Mucosa of descending colon (tissue), 3 donors: ENCODE data around the gene CHN2. TPM values are rescaled to one million over a fixed set of nuclear protein-coding genes. Genes with fewer than 3 reads are reported as not detected.

Source experiments
- ATAC-seq: fragments of 200-7000 bp; cut with Tn5 transposase; one replicate; pipeline ENCODE4 v1.9.1; 2020; ENCODE audit warnings: mild to moderate bottlenecking, moderate library complexity
- DNase-seq, 3 donors: peaks; one replicate each; pipeline ENCODE4 v3.0.0-alpha.2; 2020
- H3K36me3 ChIP-seq: fragments of 200-600 bp; one replicate; pipeline ENCODE4 v1.8.0; 2021; ENCODE audit warnings: low read depth, mild to moderate bottlenecking
- H3K4me1 ChIP-seq: fragments of 200-600 bp; one replicate; pipeline ENCODE4 v1.8.0; 2021; ENCODE audit warnings: low read depth, mild to moderate bottlenecking
- H3K4me3 ChIP-seq: fragments of 200-600 bp; one replicate; pipeline ENCODE4 v1.8.0; 2021; ENCODE audit warnings: mild to moderate bottlenecking
- H3K9me3 ChIP-seq: fragments of 200-600 bp; one replicate; pipeline ENCODE4 v1.8.0; 2021; ENCODE audit warnings: mild to moderate bottlenecking
- intact Hi-C, 2 donors: fragments of 100-400 bp; cut with DNase I in 1 of 2; cut with micrococcal nuclease in 1 of 2; formaldehyde crosslinking; loops; one replicate each; pipeline versions ENCODE4 v1.11.0 to v1.11.1; 2022; cut with DNase I, micrococcal nuclease
- total RNA-seq, 3 donors: library from RNA; stranded (reverse); fragmentation: NEBNext Ultra II Directional in 2 of 3; extraction: Animal tissue kit (Norgen Biotek cat#: 25700) in 2 of 3; gene quantifications; one replicate each; pipeline versions ENCODE4 v1.2.1 to v1.2.4, GENCODE V29; 2021 to 2023
- TF ChIP-seq, protein P1 (sequence below): fragments of 200-600 bp; IDR thresholded peaks from one replicate; pipeline ENCODE4 v1.8.0; 2022; ENCODE audit warnings: antibody characterized with exemption, mild to moderate bottlenecking
- donor health status: DM: no; HTN: no; CAD: no; lungs with moderate emphysema.
- donor health status: DM: no; HTN: no; CAD: no.
- donor health status: DM: no; HTN: yes; CAD: no.

Gene CHN2
- total RNA-seq, 3 donors from 2014 or later, result 18.7 to 41.5 (median 27.6) TPM

DNA sequence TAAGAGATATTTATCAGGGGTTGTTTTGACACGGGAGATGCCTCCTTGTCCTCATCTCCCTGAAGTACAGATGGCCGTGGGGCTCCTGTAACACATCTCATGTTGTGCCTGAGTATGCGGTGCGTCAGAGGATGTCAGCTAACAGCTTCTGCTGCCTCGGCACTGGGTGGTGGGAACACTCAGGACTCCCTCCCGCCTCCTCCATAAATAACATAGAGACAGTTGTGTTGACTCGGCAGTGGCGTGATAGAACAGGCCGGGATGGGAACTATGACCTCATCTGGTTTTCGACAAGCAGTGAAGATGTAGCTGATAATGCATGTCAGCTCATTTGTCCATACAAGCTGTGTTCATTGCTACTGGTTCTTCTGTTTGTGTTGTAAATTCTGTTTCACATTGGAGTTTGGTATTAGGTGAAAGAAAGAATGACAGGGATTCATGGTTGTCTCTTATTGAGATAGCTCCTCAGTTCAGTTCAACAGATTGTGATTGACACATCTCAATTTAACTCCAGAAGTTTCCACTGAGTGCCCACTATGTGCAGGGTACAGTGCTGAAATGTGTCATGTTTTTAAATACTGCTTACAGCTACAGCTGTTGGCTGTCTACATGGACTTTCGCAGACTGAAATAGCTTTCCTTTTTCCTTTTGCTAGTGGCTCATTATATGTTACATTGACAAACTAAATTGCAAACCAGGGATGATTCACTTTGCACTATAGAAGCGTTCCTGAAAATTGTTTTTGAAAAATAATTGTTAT lies 87.4 kb downstream of the CHN2 start:
- H3K9me3 ChIP-seq, result no peaks in the 10 kb centered on the region
- H3K4me3 ChIP-seq, result no peak overlapping the region
- TF ChIP-seq, protein P1, sequence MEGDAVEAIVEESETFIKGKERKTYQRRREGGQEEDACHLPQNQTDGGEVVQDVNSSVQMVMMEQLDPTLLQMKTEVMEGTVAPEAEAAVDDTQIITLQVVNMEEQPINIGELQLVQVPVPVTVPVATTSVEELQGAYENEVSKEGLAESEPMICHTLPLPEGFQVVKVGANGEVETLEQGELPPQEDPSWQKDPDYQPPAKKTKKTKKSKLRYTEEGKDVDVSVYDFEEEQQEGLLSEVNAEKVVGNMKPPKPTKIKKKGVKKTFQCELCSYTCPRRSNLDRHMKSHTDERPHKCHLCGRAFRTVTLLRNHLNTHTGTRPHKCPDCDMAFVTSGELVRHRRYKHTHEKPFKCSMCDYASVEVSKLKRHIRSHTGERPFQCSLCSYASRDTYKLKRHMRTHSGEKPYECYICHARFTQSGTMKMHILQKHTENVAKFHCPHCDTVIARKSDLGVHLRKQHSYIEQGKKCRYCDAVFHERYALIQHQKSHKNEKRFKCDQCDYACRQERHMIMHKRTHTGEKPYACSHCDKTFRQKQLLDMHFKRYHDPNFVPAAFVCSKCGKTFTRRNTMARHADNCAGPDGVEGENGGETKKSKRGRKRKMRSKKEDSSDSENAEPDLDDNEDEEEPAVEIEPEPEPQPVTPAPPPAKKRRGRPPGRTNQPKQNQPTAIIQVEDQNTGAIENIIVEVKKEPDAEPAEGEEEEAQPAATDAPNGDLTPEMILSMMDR, result no peak
- no peaks in the 10 kb centered on the region for H3K36me3 ChIP-seq
- no peaks in the 10 kb centered on the region for H3K4me1 ChIP-seq
- intact Hi-C loops, result no loop called here
- DNase-seq (no peak), ATAC-seq (peak; percentile 28)

DNA sequence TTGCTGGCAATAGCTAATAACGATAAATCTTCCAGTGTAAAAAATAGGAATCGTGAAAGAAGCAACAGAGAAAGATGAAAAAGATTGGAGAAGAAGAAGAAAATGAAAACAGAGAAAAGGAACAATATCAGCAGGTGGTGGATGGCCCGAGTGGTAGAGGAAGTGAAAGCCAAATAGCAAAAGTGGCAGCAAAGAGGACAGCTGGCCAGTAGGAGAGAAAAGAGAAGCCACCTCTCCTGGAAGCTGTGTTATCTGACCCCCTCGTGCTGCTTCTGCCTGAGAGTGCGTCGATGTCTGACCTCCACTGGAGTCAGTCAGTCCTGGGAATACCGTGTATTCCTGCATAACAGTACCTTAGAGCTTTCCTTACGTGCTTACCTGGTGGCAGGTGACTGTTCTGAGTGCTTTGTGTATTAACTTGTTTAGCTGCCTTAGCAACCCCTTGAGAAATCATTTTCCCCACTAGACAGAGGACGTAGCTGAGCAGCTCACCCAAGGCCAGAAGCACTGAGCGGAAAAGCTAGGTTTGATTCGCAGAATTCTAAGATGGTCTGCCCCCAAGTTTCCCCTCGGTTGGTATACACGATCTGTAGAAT lies 88.3 kb downstream of the CHN2 start:
- H3K36me3 ChIP-seq, result no peaks in the 10 kb centered on the region
- ATAC-seq (peak; percentile 33), DNase-seq (no peak)
- intact Hi-C loops, result no loop called here
- H3K4me3 ChIP-seq, result no peak overlapping the region
- TF ChIP-seq, protein P1, result no peak
- no peaks in the 10 kb centered on the region for H3K4me1 ChIP-seq
- no peaks in the 10 kb centered on the region for H3K9me3 ChIP-seq

DNA sequence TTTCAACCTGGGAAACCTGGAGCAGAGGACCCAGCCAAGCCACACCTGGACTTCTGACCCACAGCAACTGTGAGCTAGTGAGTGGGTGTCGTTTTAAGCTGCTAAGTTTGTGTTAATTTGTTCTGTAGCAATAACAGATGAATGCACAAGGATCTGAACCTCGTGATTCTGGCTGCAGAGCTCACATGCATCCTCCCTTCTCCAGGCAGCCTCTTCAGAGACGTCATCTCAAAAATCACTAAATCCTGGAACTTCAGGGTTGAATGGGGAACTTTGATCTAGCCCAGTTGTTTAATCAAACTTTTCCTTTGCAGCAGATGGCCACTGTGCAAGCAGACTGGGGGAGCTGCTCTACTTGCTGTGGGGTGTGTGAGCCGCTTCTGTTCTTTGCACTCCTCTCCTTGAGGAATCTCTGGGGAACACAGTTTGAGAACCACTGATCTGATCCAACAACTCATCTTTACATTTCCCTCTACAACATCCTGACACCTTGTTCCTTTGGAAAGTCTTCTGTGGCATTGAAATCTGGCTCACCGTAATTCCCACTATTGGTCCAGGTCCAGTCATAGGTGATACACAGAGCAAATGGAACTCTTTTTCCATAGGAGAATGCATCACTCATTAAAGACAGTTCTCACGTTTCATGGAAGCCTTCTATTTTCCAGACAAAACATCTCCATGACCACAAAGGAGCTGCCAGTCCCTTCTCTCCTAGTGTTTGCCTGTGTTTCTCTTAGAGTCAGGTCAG lies 90.3 kb downstream of the CHN2 start:
- Histone ChIP-seq H3K4me1 (no peaks in the 10 kb centered on the region), H3K36me3 (no peaks in the 10 kb centered on the region), H3K9me3 (no peaks in the 10 kb centered on the region), H3K4me3 (no peak overlapping the region)
- DNase-seq, result no peak
- intact Hi-C loops, result no loop called here
- ATAC-seq, result no peak
- TF ChIP-seq, protein P1, result no peak

DNA sequence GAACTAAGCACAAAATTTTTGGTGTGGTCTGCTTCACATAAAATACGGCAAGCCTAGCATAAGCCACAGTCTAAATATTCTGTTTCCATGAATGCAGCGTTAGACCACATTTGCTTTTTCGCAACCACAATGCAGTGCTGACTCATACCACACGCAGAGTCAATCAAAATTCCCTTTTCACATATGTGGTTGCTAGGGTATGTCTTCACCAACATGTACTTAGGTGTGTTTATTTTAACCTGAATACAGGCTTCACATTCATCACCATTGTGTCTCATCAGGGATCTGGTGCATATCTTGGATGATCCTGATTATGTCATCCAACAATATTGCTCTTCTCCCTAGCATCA lies 90.8 kb downstream of the CHN2 start:
- Histone ChIP-seq H3K9me3 (no peaks in the 10 kb centered on the region), H3K4me1 (no peaks in the 10 kb centered on the region), H3K4me3 (no peak overlapping the region), H3K36me3 (no peaks in the 10 kb centered on the region)
- intact Hi-C loops, result no loop called here
- TF ChIP-seq, protein P1, result no peak
- DNase-seq (no peak), ATAC-seq (peak; percentile 50)

DNA sequence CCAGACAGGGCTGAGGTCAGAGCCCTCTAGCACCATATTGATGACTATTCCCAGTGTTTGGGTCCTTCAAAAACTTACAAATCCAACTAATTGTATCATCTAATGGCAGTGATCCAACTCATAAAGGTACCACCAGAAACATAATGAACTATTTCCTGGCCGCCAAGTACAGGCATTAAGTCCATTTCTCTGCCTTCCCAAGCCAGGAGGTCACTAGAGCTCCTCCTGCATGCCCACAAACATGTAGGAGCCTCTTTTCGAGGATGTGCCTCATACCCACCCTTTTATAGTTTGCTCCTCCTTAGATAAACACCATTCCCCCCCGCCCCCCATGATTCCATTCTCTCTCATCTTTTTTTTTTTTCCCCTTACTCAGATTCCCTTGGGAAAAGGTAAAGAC lies 91.3 kb downstream of the CHN2 start:
- Histone ChIP-seq H3K36me3 (no peaks in the 10 kb centered on the region), H3K9me3 (no peaks in the 10 kb centered on the region), H3K4me1 (no peaks in the 10 kb centered on the region), H3K4me3 (no peak overlapping the region)
- DNase-seq, result no peak
- ATAC-seq, result no peak
- TF ChIP-seq, protein P1, result no peak
- intact Hi-C loops, result no loop called here
